RWPE1 (cell line): ENCODE results near the gene SLC49A4.

ENCODE experiments used
- CTCF ChIA-PET: fragments of 350-600 bp; sonication (Branson Sonifier 250); formaldehyde crosslinking; extraction: SDS; loops from one replicate; lab custom pipeline; 2021; lab: Yijun Ruan, JAX
- POLR2A ChIA-PET: fragments of 400-600 bp; formaldehyde crosslinking; extraction: SDS; loops from one replicate; lab custom pipeline; 2020; ENCODE audit warnings: antibody characterized with exemption; ENCODE audit not compliant: low non-redundant PET; lab: Yijun Ruan, JAX
- DNase-seq: peaks from one replicate; pipeline ENCODE4 v3.0.0; 2012; ENCODE audit warnings: low spot score
- H3K27ac ChIP-seq: fragments of 450-650 bp; 2 replicates; pipeline ENCODE4 v1.5.1; 2017
- CTCF ChIP-seq: fragments of 450-650 bp; conservative IDR thresholded peaks from 2 replicates; pipeline ENCODE4 v1.5.1; 2017; ENCODE audit warnings: low read depth, mild to moderate bottlenecking

The SLC49A4 gene

GRCh38 chr3:122773944-122774509 lies 20.8 kb upstream of the SLC49A4 start:
- no peak for TF ChIP-seq CTCF
- H3K27ac ChIP-seq: no peak overlapping the region
- ChIA-PET CTCF (interaction anchor here (0.6 kb wide), 1 partner anchor 501 kb away, joined by 5 read pairs; no protein-coding TSS in a partner anchor), POLR2A (no interaction called here)
- no peak for DNase-seq

- POLR2A ChIA-PET: no interaction called here
- CTCF ChIA-PET: interaction anchor here (0.6 kb wide), 1 partner anchor 500 kb away, joined by 5 read pairs; no protein-coding TSS in a partner anchor
- H3K27ac ChIP-seq: no peak overlapping the region
- no peak for TF ChIP-seq CTCF
- DNase-seq: no peak
Observed at GRCh38 chr3:122774564-122774963, 20.3 kb upstream of the SLC49A4 start.

GRCh38 chr3:122776675-122777468 lies 18.0 kb upstream of the SLC49A4 start:
- no peak overlapping the region for H3K27ac ChIP-seq
- TF ChIP-seq CTCF: no peak
- CTCF ChIA-PET: no interaction called here
- DNase-seq: no peak
- POLR2A ChIA-PET: no interaction called here

GRCh38 chr3:122777563-122777962 lies 17.3 kb upstream of the SLC49A4 start:
- ChIA-PET CTCF (no interaction called here), POLR2A (no interaction called here)
- H3K27ac ChIP-seq: no peak overlapping the region
- DNase-seq: no peak
- no peak for TF ChIP-seq CTCF

- DNase-seq: no peak
- TF ChIP-seq CTCF: no peak
- CTCF ChIA-PET: no interaction called here
- H3K27ac ChIP-seq: no peak overlapping the region
- POLR2A ChIA-PET: no interaction called here
Observed at GRCh38 chr3:122782804-122783203, 12.1 kb upstream of the SLC49A4 start.

- ChIA-PET POLR2A (interaction anchor here (1.1 kb wide), 1 partner anchor 9 kb away, joined by 4 read pairs; the partner anchor contains the start of gene HSPBAP1), CTCF (interaction anchor here (0.7 kb wide), 1 partner anchor 74 kb away, joined by 3 read pairs; no protein-coding TSS in a partner anchor)
- DNase-seq: peak; percentile 52
- no peak for TF ChIP-seq CTCF
- H3K27ac ChIP-seq: no peak overlapping the region
Observed at GRCh38 chr3:122784436-122784835, 10.4 kb upstream of the SLC49A4 start.
